CD14-positive monocyte (primary cell): Measurements from ENCODE around the gene PHAF1. TPM values are rescaled to one million over a fixed set of nuclear protein-coding genes. Genes with fewer than 3 reads are reported as not detected.

Experiments
- DNase-seq, 3 donors: peaks; one replicate each; pipeline ENCODE4 v3.0.0-alpha.2; 2011 to 2022
- H2AFZ ChIP-seq: 2 replicates; pipeline ENCODE4 v1.6.0; 2012; ENCODE audit warnings: mild to moderate bottlenecking, low read depth, low read length, inconsistent platforms; ENCODE audit not compliant: insufficient read depth, poor library complexity, severe bottlenecking
- H3K27ac ChIP-seq, 2 donors: 1 replicate in 1 of 2; 2 replicates in 1 of 2; pipeline ENCODE4 v1.5.1; 2012 to 2013; ENCODE audit warnings: low read length in 2 of 2, control low read depth in 1 of 2, inconsistent platforms in 1 of 2, low read depth in 1 of 2, mild to moderate bottlenecking in 1 of 2
- H3K27me3 ChIP-seq, 2 donors: one replicate each; pipeline versions ENCODE4 v1.6.0 to v1.6.1; 2011 to 2013; ENCODE audit warnings: low read length in 2 of 2; ENCODE audit not compliant: control insufficient read depth in 2 of 2, insufficient read depth in 2 of 2
- H3K36me3 ChIP-seq, 2 donors: replicated peaks in 1 of 2; 1 replicate in 1 of 2; 2 replicates in 1 of 2; pipeline versions ENCODE4 v1.5.1 to v1.6.1; 2012 to 2013; ENCODE audit warnings: low read length in 2 of 2, control low read depth in 1 of 2, inconsistent platforms in 1 of 2, mild to moderate bottlenecking in 1 of 2; ENCODE audit not compliant: insufficient read depth in 2 of 2, control insufficient read depth in 1 of 2
- H3K4me1 ChIP-seq, 2 donors: 1 replicate in 1 of 2; 2 replicates in 1 of 2; pipeline versions ENCODE4 v1.5.1 to v1.6.1; 2012 to 2013; ENCODE audit warnings: low read length in 2 of 2, control low read depth in 1 of 2, inconsistent platforms in 1 of 2, mild to moderate bottlenecking in 1 of 2, moderate library complexity in 1 of 2; ENCODE audit not compliant: insufficient read depth in 2 of 2, control insufficient read depth in 1 of 2
- H3K4me2 ChIP-seq: replicated peaks from 2 replicates; pipeline ENCODE3; 2012; ENCODE audit warnings: low read length, moderate library complexity, mild to moderate bottlenecking; ENCODE audit not compliant: poor library complexity, severe bottlenecking; ENCODE audit errors: extremely low read depth
- H3K4me3 ChIP-seq, 3 experiments: fragments of 200-600 bp in 1 of 3; sonication (generic) in 1 of 3; replicated peaks in 1 of 3; 1 replicate in 2 of 3; 2 replicates in 1 of 3; pipeline ENCODE4 v1.5.1; 2011 to 2013; ENCODE audit warnings: low read length in 3 of 3, mild to moderate bottlenecking in 3 of 3, control low read depth in 2 of 3, low read depth in 2 of 3, inconsistent platforms in 1 of 3, moderate library complexity in 1 of 3
- H3K79me2 ChIP-seq: 2 replicates; pipeline ENCODE4 v1.6.0; 2012; ENCODE audit warnings: mild to moderate bottlenecking, control low read depth, inconsistent platforms, low read length, moderate library complexity; ENCODE audit not compliant: insufficient read depth
- H3K9ac ChIP-seq: 2 replicates; pipeline ENCODE4 v1.6.0; 2017; ENCODE audit warnings: low read length, mild to moderate bottlenecking; ENCODE audit not compliant: insufficient read depth, poor library complexity, severe bottlenecking
- H3K9me3 ChIP-seq, 2 donors: replicated peaks in 1 of 2; 1 replicate in 1 of 2; 2 replicates in 1 of 2; pipeline versions ENCODE4 v1.5.1 to v1.6.1; 2012 to 2013; ENCODE audit warnings: low read length in 2 of 2, control low read depth in 1 of 2; ENCODE audit not compliant: control insufficient read depth in 1 of 2, insufficient read depth in 1 of 2
- H4K20me1 ChIP-seq: 2 replicates; pipeline ENCODE4 v1.6.0; 2012; ENCODE audit warnings: mild to moderate bottlenecking, low read length, control low read depth, moderate library complexity; ENCODE audit not compliant: insufficient read depth
- H3K27ac Mint-ChIP-seq, 7 donors: one replicate each; pipeline ENCODE4 v1.8.0; 2020; ENCODE audit warnings: mild to moderate bottlenecking in 7 of 7, mixed read lengths in 7 of 7, moderate library complexity in 6 of 7, inconsistent platforms in 2 of 7
- H3K27me3 Mint-ChIP-seq, 3 donors: one replicate each; pipeline ENCODE4 v1.8.0; 2021 to 2022; ENCODE audit warnings: low read depth in 3 of 3, mild to moderate bottlenecking in 3 of 3, mixed read lengths in 3 of 3, moderate library complexity in 3 of 3, inconsistent platforms in 1 of 3
- H3K36me3 Mint-ChIP-seq, 2 donors: one replicate each; pipeline ENCODE4 v1.8.0; 2020; ENCODE audit warnings: mixed read lengths in 2 of 2, inconsistent platforms in 1 of 2, mild to moderate bottlenecking in 1 of 2
- H3K4me1 Mint-ChIP-seq: one replicate; pipeline ENCODE4 v1.8.0; 2020; ENCODE audit warnings: mild to moderate bottlenecking, mixed read lengths
- H3K4me3 Mint-ChIP-seq, 2 donors: one replicate each; pipeline ENCODE4 v1.8.0; 2020; ENCODE audit warnings: mild to moderate bottlenecking in 2 of 2, mixed read lengths in 2 of 2, moderate library complexity in 1 of 2
- H3K9me3 Mint-ChIP-seq, 7 donors: one replicate each; pipeline ENCODE4 v1.8.0; 2020 to 2022; ENCODE audit warnings: mixed read lengths in 7 of 7, mild to moderate bottlenecking in 6 of 7, moderate library complexity in 6 of 7, inconsistent platforms in 2 of 7
- WGBS: methylation state at CpG from one replicate; pipeline ENCODE4 v1.1.5; 2013; ENCODE audit warnings: missing lambda C conversion rate; ENCODE audit not compliant: insufficient coverage; 5-methylcytosine and 5-hydroxymethylcytosine counted together
- intact Hi-C, 2 donors: fragments of 100-400 bp; cut with micrococcal nuclease; formaldehyde crosslinking; loops; one replicate each; pipeline versions ENCODE4 v1.15.0 to v1.15.1; 2023
- polyA plus RNA-seq, 3 donors: library from polyadenylated mRNA; depleted of rRNA in 1 of 3; unstranded in 2 of 3; stranded (reverse) in 1 of 3; fragments of 300-500 nt in 2 of 3; fragments of >200 nt in 1 of 3; fragmentation: Illumina TruSeq in 2 of 3; gene quantifications; 1 replicate in 2 of 3; 2 replicates in 1 of 3; pipeline ENCODE4 v1.2.3, GENCODE V29; 2012 to 2021
- TF ChIP-seq, protein P1 (sequence below): fragments of 200-600 bp; IDR thresholded peaks from one replicate; pipeline ENCODE4 v1.8.0; 2022; ENCODE audit warnings: antibody characterized with exemption, mild to moderate bottlenecking

The PHAF1 gene
- polyA plus RNA-seq, 3 donors, result 18.8 to 68.2 (median 26.5) TPM

GRCh38 chr16:67141391-67141790, 31.6 kb downstream of the PHAF1 start:
- Mint-ChIP-seq H3K36me3 (peaks cover 94 to 100% of the 10 kb centered on the region in 2 donors), H3K4me1 (no peaks in the 10 kb centered on the region), H3K4me3 (no peak overlapping the region), H3K27me3 (peaks cover 0 to 2% (median 0%) of the 10 kb centered on the region in 3 donors), H3K27ac (no peak overlapping the region), H3K9me3 (peaks cover 0 to 1% (median 0%) of the 10 kb centered on the region in 7 donors)
- H2AFZ ChIP-seq, result no peak overlapping the region
- H3K9me3 ChIP-seq, result no peaks in the 10 kb centered on the region
- no peaks in the 10 kb centered on the region for H3K79me2 ChIP-seq
- WGBS, result 95% methylated on average over 13 of the region's 13 CpGs
- TF ChIP-seq, protein P1, sequence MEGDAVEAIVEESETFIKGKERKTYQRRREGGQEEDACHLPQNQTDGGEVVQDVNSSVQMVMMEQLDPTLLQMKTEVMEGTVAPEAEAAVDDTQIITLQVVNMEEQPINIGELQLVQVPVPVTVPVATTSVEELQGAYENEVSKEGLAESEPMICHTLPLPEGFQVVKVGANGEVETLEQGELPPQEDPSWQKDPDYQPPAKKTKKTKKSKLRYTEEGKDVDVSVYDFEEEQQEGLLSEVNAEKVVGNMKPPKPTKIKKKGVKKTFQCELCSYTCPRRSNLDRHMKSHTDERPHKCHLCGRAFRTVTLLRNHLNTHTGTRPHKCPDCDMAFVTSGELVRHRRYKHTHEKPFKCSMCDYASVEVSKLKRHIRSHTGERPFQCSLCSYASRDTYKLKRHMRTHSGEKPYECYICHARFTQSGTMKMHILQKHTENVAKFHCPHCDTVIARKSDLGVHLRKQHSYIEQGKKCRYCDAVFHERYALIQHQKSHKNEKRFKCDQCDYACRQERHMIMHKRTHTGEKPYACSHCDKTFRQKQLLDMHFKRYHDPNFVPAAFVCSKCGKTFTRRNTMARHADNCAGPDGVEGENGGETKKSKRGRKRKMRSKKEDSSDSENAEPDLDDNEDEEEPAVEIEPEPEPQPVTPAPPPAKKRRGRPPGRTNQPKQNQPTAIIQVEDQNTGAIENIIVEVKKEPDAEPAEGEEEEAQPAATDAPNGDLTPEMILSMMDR, result no peak
- no peaks in the 10 kb centered on the region for H3K27me3 ChIP-seq
- H3K9ac ChIP-seq, result no peak overlapping the region
- no peak for DNase-seq
- H3K27ac ChIP-seq, result no peak overlapping the region
- no peaks in the 10 kb centered on the region for H3K4me1 ChIP-seq
- intact Hi-C loops, result no loop called here
- H3K4me3 ChIP-seq, result no peak overlapping the region
- peaks cover 74% of the 10 kb centered on the region for H4K20me1 ChIP-seq
- no peak overlapping the region for H3K4me2 ChIP-seq
- peaks cover 94 to 100% of the 10 kb centered on the region in 2 donors for H3K36me3 ChIP-seq

GRCh38 chr16:67142342-67142741, 32.6 kb downstream of the PHAF1 start:
- TF ChIP-seq, protein P1, result no peak
- Mint-ChIP-seq H3K27ac (no peak overlapping the region), H3K27me3 (peaks cover 0 to 2% (median 0%) of the 10 kb centered on the region in 3 donors), H3K4me1 (no peaks in the 10 kb centered on the region), H3K9me3 (peaks cover 0 to 1% (median 0%) of the 10 kb centered on the region in 7 donors), H3K36me3 (peaks cover 94 to 100% of the 10 kb centered on the region in 2 donors), H3K4me3 (no peak overlapping the region)
- Histone ChIP-seq H3K9me3 (no peaks in the 10 kb centered on the region), H3K4me1 (no peaks in the 10 kb centered on the region), H3K27me3 (no peaks in the 10 kb centered on the region), H2AFZ (no peak overlapping the region), H3K27ac (no peak overlapping the region), H3K4me2 (no peak overlapping the region), H4K20me1 (peaks cover 81% of the 10 kb centered on the region), H3K79me2 (no peaks in the 10 kb centered on the region), H3K4me3 (no peak overlapping the region), H3K36me3 (peaks cover 95 to 100% of the 10 kb centered on the region in 2 donors), H3K9ac (no peak overlapping the region)
- 98% methylated on average over 5 of the region's 9 CpGs for WGBS
- no peak for DNase-seq
- intact Hi-C loops, result no loop called here
